HG02588 (cell line): Measurements from ENCODE around the gene PRKAB1.
"Not testable (repeated sequence)": the region's sequence is repeated elsewhere in the genome, so short reads cannot be mapped to it uniquely, and the experiment has no call there.

Source experiments
- ATAC-seq: cut with Tn5 transposase; IDR thresholded peaks from one replicate; pipeline ENCODE4 v1.9.1; 2021; ENCODE audit warnings: mild to moderate bottlenecking, moderate library complexity; ENCODE audit not compliant: unreplicated experiment

The PRKAB1 gene

GRCh38 chr12:119683413-119683812 is 15.5 kb downstream of the PRKAB1 start:
- ATAC-seq, result no peak

DNA sequence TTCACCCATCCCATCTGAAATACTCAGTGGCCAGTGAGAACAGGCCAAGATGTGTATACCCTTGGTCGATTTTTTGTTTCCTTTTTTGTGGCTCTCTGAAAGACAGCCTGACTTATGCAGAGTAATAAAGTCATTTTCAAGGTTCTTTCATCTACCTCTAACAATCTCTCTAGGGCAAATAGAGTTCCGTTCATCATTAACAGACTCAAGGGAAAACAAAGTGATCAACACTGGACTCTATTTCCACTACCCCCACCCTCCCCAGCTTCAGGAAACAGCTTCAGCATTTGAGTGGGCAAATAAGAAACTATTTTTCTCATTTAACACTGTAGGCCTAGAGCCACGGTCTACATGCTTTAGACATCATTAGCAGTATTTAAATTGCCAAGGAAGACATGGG is 15.9 kb downstream of the PRKAB1 start:
- no peak for ATAC-seq

- ATAC-seq, result no peak
Measured at GRCh38 chr12:119684711-119685369, 16.9 kb downstream of the PRKAB1 start.

GRCh38 chr12:119685375-119685774 is 17.4 kb downstream of the PRKAB1 start:
- no peak for ATAC-seq

- no peak for ATAC-seq
Measured at GRCh38 chr12:119686355-119686754, 18.4 kb downstream of the PRKAB1 start.

DNA sequence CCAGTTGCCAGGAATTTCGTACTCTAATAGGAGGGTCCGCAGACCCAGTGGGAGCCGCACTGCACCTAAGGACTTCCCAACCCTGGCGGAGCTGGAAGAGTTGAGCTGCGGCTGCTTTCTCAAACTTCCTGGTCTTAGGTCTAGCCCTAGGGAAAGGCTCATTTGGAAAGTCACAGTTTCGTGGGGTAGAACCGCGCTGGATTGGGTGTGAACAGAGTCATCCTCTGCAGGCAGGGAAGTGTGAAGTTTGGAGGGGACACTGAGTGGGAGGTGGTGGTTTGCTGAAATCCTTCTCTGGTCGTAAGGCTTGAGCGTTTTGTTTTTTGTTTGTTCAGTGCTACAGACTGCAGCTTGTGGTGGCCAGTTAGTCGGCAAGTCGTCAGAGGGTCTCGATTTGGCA is 18.8 kb downstream of the PRKAB1 start:
- no peak for ATAC-seq

DNA sequence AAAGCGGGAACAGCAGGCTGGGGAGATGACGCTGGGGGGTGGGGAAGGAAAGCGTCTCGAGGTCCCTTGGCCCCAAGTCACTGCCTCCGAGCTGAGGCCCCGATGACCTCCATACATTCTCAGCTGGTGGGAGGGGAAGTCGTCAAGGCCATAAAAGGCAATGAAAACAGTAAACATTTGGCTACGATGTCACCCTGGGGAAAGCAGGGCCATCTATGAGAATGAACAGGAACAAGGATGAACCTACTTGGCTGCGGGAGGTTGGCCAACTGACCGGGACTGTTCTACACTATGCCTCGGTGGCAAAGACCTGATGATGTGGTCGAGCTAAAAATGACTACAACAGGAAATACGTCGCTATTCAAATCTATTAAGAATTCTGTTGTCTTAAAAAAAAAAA is 19.5 kb downstream of the PRKAB1 start:
- ATAC-seq, result no peak

- no peak for ATAC-seq
Measured at GRCh38 chr12:119687879-119688278, 19.9 kb downstream of the PRKAB1 start.

- ATAC-seq, result no peak
Measured at GRCh38 chr12:119689935-119690500, 22.1 kb downstream of the PRKAB1 start.

- no peak for ATAC-seq
Measured at GRCh38 chr12:119691202-119691810, 23.4 kb downstream of the PRKAB1 start.

GRCh38 chr12:119692410-119692809 is 24.5 kb downstream of the PRKAB1 start:
- ATAC-seq, result no peak

DNA sequence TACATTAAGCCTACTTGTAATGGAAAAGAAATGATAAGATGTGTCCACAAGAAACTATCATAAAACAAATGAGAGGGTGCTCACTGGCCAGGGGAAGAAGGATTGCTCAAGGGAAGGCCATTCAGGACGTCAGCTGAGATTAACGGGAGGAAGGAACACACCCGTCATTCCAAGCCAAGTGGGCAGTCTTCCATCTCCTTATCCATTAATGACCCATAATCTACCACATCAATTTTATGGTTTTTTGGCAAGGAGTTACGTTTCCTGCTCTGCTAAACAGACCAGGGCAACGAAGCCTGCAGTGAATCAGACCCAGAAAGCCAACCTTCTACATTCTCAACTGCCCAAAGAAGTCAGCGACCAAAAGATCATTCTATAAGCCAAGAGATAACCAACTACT is 25.1 kb downstream of the PRKAB1 start:
- ATAC-seq, result no peak

DNA sequence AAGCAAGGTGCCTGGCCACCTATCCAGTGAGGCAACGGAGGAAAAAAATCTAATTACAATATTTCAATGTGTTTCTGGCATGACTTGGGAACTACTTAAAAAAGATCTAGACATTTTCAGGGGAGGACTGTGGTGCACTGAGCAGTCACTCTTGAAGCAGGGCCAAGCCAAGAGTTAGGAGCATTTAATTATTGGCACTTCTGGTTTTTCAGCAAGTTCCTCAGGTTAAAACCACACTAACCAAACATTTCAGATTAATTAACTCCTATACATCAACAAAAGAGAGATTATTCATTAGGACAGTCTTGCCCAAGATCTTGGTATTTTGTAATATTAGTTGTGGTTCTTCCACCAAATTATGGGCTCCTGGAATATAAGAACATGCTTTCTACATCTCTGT is 25.6 kb downstream of the PRKAB1 start:
- ATAC-seq, result no peak

DNA sequence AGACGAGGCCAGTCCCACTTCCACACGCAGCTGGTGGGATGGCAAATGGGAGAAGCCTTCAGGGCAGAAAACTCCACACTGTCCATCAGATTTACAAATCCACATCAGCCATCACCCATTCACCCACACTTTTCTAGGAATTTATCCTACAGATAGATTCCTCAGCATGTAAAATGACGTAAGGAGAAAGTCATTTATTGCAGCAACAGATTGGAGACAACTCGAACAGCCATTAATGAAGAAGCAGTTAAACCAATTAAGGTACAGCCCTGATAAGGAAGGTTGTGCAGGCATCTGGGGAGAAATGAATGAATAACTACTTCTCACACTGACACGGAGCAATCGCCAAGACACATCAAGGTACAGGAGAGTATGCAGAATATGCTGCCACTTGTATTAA is 26.2 kb downstream of the PRKAB1 start:
- ATAC-seq, result no peak

- ATAC-seq, result no peak
Measured at GRCh38 chr12:119695034-119695433, 27.1 kb downstream of the PRKAB1 start.

- no peak for ATAC-seq
Measured at GRCh38 chr12:119696943-119697342, 29.0 kb downstream of the PRKAB1 start.

DNA sequence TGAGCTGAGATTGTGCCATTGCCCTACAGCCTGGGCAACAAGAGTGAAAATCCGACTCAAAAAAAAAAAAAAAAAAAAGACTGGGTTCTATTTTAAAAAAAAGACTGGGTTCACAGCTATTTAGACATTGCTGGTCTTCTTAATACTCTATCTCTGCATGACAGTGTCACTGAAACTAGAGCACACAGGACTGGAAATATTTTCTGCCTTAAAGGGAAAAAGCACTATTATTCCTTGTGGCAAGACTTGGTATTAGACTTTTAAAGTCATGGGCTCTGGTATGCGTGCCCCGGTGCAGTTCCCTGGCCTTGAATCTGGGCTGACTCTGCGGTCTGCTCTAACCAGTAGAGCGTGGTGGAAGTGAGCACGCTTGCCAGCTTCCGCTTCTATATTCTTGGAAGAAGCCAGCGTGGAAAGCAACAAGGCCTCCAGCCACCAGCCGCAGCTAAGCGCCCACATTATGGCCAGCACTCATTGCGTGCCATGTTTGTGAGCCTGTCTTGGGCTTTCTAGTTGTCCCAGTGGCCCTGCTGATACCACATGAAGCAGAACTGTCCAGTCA is 31.3 kb downstream of the PRKAB1 start:
- ATAC-seq, result no peak

DNA sequence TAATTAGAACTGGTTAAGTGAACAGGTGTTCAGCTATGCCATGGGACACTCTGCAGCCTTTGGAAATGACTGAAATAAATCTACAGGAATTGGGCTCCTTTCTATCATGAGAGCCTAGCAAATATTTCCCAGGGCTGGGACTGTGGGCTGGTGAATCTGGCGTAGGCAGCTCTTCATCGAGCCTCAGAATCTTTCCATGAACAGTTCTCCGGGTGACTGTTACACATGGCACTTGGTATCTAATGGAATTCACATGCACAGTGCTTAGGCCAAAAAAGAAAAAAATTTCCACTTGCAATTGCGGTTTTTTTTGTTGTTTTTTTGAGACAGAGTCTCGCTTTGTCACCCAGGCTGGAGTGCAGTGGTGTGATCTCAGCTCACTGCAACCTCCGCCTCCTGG is 32.1 kb downstream of the PRKAB1 start:
- ATAC-seq, result no peak

DNA sequence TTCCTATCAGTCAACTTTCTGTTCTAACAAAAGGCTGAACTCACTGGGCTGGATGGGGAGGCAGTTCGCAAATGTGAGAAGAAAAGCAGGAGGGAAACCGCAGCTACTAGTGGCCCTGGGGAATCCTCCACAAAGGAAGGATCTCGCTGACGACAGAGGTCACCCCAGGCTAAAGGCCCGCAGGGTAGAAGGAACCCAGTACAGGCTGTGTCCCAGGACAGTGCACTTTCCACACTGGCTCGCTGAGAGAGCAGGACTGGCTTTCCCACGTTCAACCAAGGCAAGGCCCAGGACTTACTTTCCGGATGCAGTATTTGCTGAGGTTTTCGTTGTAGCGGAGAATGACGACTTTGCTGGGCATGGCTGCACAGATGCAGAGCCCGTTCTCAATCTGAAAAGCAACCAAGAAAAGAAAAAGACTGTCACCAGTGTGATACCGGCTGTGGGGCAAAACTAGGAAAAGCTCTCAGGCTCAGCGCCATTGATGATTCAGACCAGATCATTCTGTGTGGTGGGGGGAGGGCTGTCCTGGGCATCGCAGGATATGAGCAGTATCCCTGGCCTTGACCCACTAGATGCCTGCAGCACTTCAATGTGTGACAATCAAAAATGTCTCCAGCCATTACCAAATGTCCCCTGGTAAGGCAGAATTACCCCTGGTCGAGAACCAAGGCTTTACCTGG is 36.3 kb downstream of the PRKAB1 start:
- ATAC-seq, result no peak

DNA sequence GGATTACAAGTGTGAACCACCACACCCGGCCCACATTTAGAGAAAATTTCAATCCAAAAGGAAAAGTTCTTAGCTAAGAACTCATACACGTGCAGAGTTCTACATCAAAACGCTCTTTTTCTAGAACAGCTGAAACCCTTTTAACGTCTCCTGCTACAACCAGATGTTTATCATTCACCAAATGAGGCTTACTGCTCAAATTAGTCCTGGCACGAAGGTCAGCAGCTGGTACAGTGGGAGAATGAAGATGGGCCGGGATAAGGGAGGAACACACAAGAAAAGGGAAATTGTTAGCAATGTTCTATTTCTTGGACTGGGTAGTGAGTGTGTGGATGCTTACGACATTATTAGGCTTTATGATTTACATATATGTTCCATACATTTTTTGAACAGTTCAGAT is 37.2 kb downstream of the PRKAB1 start:
- no peak for ATAC-seq

DNA sequence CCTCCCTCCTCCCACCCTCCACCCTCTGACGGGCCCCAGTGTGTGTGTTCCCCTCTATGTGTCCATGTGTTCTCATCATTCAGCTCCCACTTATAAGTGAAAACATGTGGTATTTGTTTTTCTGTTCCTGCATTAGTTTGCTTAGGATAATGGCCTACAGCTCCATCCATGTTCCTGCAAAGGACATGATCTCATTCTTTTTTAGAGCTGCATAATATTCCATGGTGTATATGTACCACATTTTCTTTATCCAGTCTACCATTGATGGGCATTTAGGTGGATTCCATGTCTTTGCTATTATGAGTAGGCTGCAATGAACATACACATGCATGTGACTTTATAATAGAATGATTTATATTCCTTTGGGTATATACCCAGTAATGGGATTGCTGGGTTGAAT is 38.5 kb downstream of the PRKAB1 start:
- not testable (repeated sequence) for ATAC-seq
